PFSK-1 (cell line): ENCODE measurements around the gene SLC22A23.

Source experiments
- FOXP2 ChIP-seq: optimal IDR thresholded peaks from 2 replicates; pipeline ENCODE3; 2011; ENCODE audit warnings: borderline replicate concordance, control low read depth, inconsistent platforms; ENCODE audit not compliant: insufficient read depth; ENCODE audit errors: extremely low read length, extremely low read depth
- POLR2AphosphoS5 ChIP-seq: IDR thresholded peaks from 2 replicates; pipeline ENCODE4 v1.6.1; 2012; ENCODE audit warnings: low read depth, mild to moderate bottlenecking, control low read depth, low read length, moderate library complexity
- REST ChIP-seq, 2 experiments: IDR thresholded peaks; 2 replicates each; pipeline versions ENCODE4 v1.6.1 to v1.8.0; 2011 to 2012; ENCODE audit warnings: low read depth in 2 of 2, low read length in 2 of 2, control low read depth in 1 of 2, inconsistent platforms in 1 of 2, mild to moderate bottlenecking in 1 of 2, moderate library complexity in 1 of 2; ENCODE audit not compliant: insufficient read depth in 1 of 2
- SIN3A ChIP-seq: IDR thresholded peaks from 2 replicates; pipeline ENCODE4 v1.6.1; 2012; ENCODE audit warnings: mild to moderate bottlenecking, low read length, moderate library complexity, borderline replicate concordance; ENCODE audit not compliant: insufficient read depth
- TAF1 ChIP-seq: IDR thresholded peaks from 2 replicates; pipeline ENCODE4 v1.6.1; 2012; ENCODE audit warnings: low read length, control low read depth, borderline replicate concordance; ENCODE audit not compliant: insufficient read depth

SLC22A23 gene

GRCh38 chr6:3343089-3343883, 113.6 kb downstream of the SLC22A23 start:
- TF ChIP-seq REST (IDR thresholded peaks at IDR 0.05; ENCODE audit: insufficient read depth in 1 of 2, low read depth in 2 of 2, low read length in 2 of 2) (no peak), POLR2AphosphoS5 (no peak), FOXP2 (no peak), SIN3A (no peak), TAF1 (no peak)

- TF ChIP-seq REST (IDR thresholded peaks at IDR 0.05; ENCODE audit: insufficient read depth in 1 of 2, low read depth in 2 of 2, low read length in 2 of 2), result no peak
- TF ChIP-seq POLR2AphosphoS5, result no peak
- no peak for TF ChIP-seq FOXP2
- no peak for TF ChIP-seq TAF1
- no peak for TF ChIP-seq SIN3A
These were observed 115.4 kb downstream of the SLC22A23 start for GRCh38 chr6:3341467-3341866.

GRCh38 chr6:3340894-3341293, 116.0 kb downstream of the SLC22A23 start:
- TF ChIP-seq REST (IDR thresholded peaks at IDR 0.05; ENCODE audit: insufficient read depth in 1 of 2, low read depth in 2 of 2, low read length in 2 of 2), result no peak
- no peak for TF ChIP-seq TAF1
- no peak for TF ChIP-seq SIN3A
- no peak for TF ChIP-seq POLR2AphosphoS5
- no peak for TF ChIP-seq FOXP2

GRCh38 chr6:3340358-3340802, 116.5 kb downstream of the SLC22A23 start:
- TF ChIP-seq TAF1 (no peak), REST (IDR thresholded peaks at IDR 0.05; ENCODE audit: insufficient read depth in 1 of 2, low read depth in 2 of 2, low read length in 2 of 2) (no peak), FOXP2 (no peak), SIN3A (no peak)
